NB4 (cell line): ENCODE measurements around the gene APOE.

Source experiments
- CTCF ChIP-seq: IDR thresholded peaks from one replicate; pipeline ENCODE4 v1.5.1; 2012; ENCODE audit warnings: low read depth, low read length
- MYC ChIP-seq: IDR thresholded peaks from 2 replicates; pipeline ENCODE4 v1.6.1; 2011; ENCODE audit warnings: low read depth, low read length
- POLR2A ChIP-seq: IDR thresholded peaks from 2 replicates; pipeline ENCODE4 v1.6.1; 2011; ENCODE audit warnings: mild to moderate bottlenecking; ENCODE audit not compliant: insufficient read length; ENCODE audit errors: extremely low read depth

- TF ChIP-seq POLR2A: no peak
- no peak for TF ChIP-seq CTCF
- no peak for TF ChIP-seq MYC
Measured at GRCh38 chr19:44955505-44956439, 50.2 kb downstream of the APOE start.
